Fibroblast of the conjunctiva (primary cell): ENCODE data around the gene PLXNB2.

ENCODE experiments used
- DNase-seq: peaks from one replicate; pipeline ENCODE4 v3.0.0-alpha.2; 2010; ENCODE audit warnings: low read depth

PLXNB2 gene

DNA sequence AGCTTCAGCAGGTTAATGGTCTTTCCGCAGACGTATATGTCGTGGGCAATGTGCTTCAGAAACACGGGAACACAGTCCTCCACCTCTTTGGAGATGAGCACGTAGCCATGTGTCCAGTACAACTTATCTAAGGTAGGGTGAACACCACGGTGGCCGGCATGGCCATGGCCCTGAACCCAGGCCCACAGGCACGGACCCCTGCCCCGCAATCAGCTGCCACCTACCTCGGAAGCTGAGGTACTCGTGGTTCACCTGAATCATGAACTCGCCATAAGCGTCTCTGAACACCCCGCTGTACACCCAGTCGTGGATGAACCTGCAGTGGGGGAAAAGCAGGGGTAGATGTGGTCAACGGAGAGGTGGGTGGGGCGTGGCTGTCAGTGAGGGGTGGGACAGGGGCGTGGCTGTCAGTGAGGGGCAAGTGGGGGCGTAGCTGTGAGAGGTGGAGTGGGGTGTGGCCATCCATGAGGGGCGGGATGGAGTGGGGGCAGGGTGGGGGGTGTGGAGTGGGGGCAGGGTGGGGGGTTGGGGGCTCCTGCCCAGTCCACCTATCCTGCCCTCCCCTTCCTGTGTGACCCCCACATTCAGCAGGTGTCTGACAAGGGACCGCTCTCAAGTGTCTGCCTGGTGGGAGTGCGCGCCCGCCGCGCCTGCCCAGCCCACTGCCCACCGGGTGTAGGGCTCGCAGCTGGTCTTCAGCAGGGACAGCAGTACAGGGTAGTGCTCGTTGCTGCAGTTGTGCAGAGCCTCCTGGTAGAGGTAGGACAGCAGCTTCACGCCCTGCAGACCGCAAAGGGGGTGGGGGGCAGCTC is 81.2 kb downstream of the PLXNB2 start:
- DNase-seq, result no peak

DNA sequence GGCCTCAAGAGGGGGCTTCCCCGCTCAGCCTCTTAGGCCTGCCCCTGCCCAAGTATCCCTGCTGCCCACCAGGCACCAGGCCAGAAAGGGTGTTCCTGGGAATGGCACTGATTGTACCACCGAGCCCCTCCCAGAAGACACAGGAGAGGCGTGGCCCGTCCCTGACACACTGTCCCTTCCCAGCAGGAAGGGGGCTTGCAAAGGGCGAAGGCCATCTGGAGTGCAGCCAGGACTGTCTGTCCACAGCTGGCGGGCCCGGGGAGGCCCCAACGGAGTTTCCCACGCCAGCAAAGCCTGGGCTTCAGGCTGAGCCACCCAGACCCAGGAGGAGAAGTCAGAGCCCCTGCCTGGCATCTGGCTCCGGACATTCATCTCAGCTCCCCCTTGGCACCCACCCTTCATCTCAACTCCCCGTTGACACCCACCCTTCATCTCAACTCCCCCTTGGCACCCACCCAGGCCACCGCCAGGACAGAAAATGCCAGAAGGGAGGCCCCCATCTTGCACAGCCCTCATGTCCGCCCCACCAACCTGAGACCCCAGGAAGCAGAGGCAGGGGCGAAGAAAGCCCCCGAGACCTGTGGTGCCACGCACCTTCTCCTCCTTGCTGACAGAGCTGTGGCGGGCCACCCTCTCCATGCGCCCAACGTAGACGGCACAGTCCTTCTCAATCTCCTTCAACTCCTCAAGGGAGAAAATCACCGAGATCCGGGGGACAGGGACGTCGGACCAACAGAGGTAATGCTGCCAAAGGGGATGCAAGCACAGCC is 82.1 kb downstream of the PLXNB2 start:
- no peak for DNase-seq
